ENCODE measurements around the gene CCNO.

DNA sequence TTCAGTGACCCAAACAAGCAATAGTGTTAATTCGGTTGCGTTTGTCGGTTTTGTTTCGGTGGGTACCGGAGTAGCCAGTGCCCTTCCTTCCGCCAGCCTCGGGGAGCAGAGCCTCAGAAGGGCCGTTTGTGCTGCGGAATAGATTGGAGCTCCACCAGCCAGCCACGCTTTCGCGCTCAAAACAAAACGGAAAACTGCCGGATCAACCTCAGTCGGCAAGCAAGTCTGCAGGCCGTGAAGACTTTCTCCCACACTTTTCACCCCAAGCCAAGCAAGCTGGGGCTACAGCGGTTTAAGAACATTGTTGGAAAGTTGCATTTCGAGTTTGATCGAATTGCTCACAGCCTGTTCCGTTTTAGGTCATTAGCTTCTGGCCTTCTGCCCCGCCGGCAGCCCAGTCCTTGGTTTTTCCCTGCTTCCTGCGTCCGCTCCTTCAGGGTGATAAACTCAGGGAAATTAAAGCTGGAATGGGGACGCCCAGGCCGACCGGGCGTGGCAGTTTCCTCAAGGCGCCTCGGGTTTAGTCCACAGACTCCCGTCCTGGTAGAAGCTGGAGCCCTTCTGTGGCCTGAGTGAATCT lies 803 bp upstream of the CCNO start:
- TF ChIP-seq, protein P1, sequence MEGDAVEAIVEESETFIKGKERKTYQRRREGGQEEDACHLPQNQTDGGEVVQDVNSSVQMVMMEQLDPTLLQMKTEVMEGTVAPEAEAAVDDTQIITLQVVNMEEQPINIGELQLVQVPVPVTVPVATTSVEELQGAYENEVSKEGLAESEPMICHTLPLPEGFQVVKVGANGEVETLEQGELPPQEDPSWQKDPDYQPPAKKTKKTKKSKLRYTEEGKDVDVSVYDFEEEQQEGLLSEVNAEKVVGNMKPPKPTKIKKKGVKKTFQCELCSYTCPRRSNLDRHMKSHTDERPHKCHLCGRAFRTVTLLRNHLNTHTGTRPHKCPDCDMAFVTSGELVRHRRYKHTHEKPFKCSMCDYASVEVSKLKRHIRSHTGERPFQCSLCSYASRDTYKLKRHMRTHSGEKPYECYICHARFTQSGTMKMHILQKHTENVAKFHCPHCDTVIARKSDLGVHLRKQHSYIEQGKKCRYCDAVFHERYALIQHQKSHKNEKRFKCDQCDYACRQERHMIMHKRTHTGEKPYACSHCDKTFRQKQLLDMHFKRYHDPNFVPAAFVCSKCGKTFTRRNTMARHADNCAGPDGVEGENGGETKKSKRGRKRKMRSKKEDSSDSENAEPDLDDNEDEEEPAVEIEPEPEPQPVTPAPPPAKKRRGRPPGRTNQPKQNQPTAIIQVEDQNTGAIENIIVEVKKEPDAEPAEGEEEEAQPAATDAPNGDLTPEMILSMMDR (IDR thresholded peaks at IDR 0.05): no peak
- no peak for TF ChIP-seq POLR2A (IDR thresholded peaks at IDR 0.05)
